NB4 (cell line): Measurements from ENCODE around the gene MET.
"Not testable (repeated sequence)": the region's sequence is repeated elsewhere in the genome, so short reads cannot be mapped to it uniquely, and the experiment has no call there.

Source experiments
- DNase-seq: peaks from one replicate; pipeline ENCODE4 v3.0.0; 2010; ENCODE audit warnings: low read depth
- H3K4me3 ChIP-seq: one replicate; pipeline ENCODE4 v1.5.1; 2011; ENCODE audit warnings: mild to moderate bottlenecking, low read depth, low read length, moderate library complexity
- MYC ChIP-seq: IDR thresholded peaks from 2 replicates; pipeline ENCODE4 v1.6.1; 2011; ENCODE audit warnings: low read depth, low read length
- POLR2A ChIP-seq: IDR thresholded peaks from 2 replicates; pipeline ENCODE4 v1.6.1; 2011; ENCODE audit warnings: mild to moderate bottlenecking; ENCODE audit not compliant: insufficient read length; ENCODE audit errors: extremely low read depth
- TF ChIP-seq, protein P1 (sequence below): IDR thresholded peaks from one replicate; pipeline ENCODE4 v1.5.1; 2012; ENCODE audit warnings: low read depth, low read length
- TF ChIP-seq, protein P2 (sequence below): IDR thresholded peaks from 2 replicates; pipeline ENCODE4 v1.6.1; 2011; ENCODE audit warnings: low read depth, low read length

Gene MET

DNA sequence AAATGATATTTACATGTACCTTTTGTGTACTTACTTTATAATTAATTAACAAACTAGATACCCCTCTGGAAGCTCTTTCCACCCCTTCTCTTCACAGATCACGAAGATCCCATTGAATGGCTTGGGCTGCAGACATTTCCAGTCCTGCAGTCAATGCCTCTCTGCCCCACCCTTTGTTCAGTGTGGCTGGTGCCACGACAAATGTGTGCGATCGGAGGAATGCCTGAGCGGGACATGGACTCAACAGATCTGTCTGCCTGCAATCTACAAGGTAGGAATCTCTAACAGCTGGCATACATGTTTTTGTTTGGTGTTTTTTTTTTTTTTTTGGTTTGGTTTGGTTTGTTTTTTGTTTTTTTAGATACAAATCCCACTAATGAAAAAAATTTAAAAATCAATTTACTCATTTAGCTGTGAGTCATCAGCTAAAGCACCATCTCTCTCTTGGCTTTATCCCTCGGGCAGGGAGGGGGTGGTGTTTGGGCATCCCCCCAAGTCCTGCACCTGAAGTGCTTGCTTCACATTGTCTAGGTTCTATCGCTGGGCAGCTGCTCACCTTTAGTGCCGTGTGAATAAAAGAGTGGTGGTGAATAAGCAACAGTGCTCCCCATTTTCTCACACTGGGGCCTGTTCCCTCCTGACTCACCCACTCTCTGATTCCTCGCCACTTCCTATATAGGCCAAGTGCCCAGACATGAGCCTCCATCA, 68.9 kb downstream of the MET start:
- H3K4me3 ChIP-seq: no peak overlapping the region
- TF ChIP-seq, protein P1, sequence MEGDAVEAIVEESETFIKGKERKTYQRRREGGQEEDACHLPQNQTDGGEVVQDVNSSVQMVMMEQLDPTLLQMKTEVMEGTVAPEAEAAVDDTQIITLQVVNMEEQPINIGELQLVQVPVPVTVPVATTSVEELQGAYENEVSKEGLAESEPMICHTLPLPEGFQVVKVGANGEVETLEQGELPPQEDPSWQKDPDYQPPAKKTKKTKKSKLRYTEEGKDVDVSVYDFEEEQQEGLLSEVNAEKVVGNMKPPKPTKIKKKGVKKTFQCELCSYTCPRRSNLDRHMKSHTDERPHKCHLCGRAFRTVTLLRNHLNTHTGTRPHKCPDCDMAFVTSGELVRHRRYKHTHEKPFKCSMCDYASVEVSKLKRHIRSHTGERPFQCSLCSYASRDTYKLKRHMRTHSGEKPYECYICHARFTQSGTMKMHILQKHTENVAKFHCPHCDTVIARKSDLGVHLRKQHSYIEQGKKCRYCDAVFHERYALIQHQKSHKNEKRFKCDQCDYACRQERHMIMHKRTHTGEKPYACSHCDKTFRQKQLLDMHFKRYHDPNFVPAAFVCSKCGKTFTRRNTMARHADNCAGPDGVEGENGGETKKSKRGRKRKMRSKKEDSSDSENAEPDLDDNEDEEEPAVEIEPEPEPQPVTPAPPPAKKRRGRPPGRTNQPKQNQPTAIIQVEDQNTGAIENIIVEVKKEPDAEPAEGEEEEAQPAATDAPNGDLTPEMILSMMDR: no peak
- DNase-seq: no peak

DNA sequence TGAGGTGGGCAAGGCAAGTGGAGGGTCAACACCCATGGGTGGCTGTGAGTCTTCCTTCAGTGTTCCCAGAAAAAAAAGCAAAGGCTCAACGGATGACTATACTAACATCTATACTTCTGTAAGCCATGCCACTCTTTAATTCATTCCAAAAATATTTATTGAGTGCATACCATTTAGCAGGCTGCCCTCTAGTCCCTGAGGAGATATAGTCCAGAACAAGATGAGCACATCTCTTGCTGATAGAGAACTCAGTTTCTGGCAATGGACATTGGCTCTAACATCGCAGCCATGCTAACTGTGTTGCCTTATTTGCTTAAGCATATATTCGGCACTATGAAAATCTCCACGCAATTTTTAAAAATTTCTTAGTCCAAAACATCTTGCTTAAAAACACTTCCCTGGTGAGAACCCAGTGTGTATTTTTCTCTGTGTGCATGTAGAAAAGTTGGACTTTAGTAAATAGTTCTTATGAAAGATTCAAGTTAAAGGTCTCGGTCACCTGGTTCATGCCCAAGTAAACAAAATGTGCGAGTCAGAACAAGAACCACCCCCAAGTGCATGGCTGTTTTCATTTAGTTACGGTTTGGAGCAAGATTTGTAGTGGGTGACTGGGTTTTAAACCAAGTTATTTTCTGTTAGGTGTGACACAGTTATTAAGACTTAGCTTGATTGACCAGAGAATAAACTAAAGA, 69.8 kb downstream of the MET start:
- no peak for DNase-seq
- no peak overlapping the region for H3K4me3 ChIP-seq
- TF ChIP-seq MYC: no peak
- TF ChIP-seq, protein P1: no peak
- TF ChIP-seq, protein P2, sequence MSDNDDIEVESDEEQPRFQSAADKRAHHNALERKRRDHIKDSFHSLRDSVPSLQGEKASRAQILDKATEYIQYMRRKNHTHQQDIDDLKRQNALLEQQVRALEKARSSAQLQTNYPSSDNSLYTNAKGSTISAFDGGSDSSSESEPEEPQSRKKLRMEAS: no peak
- TF ChIP-seq POLR2A: no peak

DNA sequence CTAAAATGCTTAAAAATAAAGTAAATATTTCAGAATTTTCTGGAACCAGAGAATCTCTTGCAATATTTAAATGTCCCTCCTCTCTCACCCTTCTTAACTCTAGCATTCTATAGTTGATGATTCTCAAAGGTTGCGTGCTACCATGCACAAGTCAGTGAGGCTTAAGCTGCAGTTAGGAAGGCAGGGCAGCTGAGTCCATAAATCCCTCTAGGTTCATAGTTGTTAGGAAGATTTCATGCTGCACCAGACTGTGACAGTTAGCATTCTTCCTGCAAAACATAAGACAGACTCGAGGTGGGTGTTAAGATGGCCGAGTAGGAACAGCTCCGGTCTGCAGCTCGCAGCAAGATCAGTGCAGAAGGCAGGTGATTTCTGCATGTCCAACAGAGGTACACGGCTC, 70.6 kb downstream of the MET start:
- no peak overlapping the region for H3K4me3 ChIP-seq

DNA sequence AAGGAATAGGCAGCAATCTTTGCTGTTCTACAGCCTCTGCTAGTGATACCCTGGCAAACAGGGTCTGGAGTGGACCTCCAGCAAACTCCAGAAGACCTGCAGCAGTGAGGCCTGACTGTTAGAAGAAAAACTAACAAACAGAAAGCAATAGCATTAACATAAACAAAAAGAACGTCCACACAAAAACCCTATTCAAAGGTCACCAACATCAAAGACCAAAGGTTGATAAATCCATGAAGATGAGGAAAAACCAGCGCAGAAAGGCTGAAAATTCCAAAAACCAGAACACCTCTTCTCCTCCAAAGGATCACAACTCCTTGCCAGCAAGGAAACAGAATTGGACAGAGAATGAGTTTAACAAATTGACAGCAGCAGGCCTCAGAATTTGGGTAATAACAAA, 71.8 kb downstream of the MET start:
- not testable (repeated sequence) for DNase-seq, H3K4me3 ChIP-seq

More for the DNA sequence above, 70.6 kb downstream of the MET start:
- no peak for DNase-seq
- TF ChIP-seq, protein P1: no peak
- TF ChIP-seq POLR2A (no peak), MYC (no peak)
- TF ChIP-seq, protein P2: no peak

DNA sequence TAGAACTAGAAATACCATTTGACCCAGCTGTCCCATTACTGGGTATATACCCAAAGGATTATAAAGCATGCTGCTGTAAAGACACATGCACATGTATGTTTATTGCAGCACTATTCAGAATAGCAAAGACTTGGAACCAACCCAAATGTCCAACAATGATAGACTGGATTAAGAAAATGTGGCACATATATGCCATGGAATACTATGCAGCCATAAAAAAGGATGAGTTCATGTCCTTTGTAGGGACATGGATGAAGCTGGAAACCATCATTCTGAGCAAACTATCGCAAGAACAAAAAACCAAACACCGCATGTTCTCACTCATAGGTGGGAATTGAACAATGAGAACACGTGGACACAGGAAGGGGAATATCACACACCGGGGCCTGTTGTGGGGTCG, 74.4 kb downstream of the MET start:
- DNase-seq, H3K4me3 ChIP-seq: not testable (repeated sequence)

DNA sequence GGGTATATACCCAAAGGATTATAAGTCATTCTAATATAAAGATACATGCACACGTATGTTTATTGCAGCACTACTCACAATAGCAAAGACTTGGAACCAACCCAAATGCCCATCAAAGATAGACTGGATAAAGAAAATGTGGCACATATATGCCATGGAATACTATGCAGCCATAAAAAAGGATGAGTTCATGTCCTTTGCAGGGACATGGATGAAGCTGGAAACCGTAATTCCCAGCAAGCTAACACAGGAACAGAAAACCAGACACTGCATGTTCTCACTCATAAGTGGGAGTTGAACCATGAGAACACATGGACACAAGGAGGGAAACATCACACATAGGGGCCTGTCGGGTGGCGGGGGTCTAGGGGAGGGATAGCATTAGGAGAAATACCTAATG, 79.1 kb downstream of the MET start:
- DNase-seq: not testable (repeated sequence)

DNA sequence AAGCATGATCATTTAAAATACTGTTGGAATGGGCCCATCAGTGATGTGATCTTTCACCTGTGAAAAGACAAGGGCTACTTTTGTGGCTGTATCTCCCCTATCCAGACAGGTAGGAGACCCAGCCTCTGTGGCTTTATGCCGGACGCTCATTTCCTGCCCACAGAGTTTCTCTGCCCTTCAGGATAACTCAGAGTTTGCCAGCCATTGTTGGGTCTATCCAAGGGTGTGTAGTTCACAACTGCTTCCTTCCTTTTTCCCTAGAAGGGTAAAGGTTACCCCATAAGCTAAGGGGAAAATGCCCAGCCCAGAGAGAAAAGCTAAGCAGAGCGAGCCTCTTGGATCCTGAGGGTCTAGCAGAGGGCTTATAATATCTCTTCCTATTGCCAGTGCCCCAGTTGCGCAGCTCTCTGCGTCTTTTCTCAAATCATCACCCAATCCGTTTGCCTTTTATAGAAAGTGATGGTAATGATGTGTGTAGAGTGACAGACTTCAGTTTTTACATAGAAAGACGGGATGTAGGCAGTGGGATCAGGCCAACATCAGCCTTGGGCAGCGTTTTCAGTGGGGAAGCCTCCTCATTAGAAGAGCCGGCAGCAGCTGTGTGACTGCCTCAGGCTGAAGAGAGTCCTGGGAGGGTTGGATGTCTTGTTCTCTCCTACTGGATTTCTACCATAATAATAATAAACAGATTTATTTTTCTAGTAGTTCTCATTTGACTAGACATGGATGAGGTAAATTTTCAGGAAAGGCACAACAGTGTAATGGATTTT, 80.5 kb downstream of the MET start:
- H3K4me3 ChIP-seq: no peak overlapping the region
- no peak for TF ChIP-seq MYC
- no peak for TF ChIP-seq POLR2A
- TF ChIP-seq, protein P2: no peak
- TF ChIP-seq, protein P1: no peak
- no peak for DNase-seq

More for the DNA sequence above, 79.1 kb downstream of the MET start:
- not testable (repeated sequence) for H3K4me3 ChIP-seq
